Memory B cell (primary cell): Measurements from ENCODE around the gene PANX1.

Experiments
- ATAC-seq: fragments of 150-1000 bp; cut with Tn5 transposase; 2 replicates; pipeline ENCODE4 v1.10.0; 2021; ENCODE audit warnings: low read depth, mild to moderate bottlenecking, moderate library complexity
- DNase-seq, 2 donors: peaks; one replicate each; pipeline ENCODE4 v3.0.0; 2022; ENCODE audit warnings: low spot score in 2 of 2
- H3K27ac Mint-ChIP-seq: one replicate; pipeline ENCODE4 v1.8.0; 2022; ENCODE audit warnings: mild to moderate bottlenecking, moderate library complexity, mixed read lengths
- H3K27me3 Mint-ChIP-seq: one replicate; pipeline ENCODE4 v1.8.0; 2022; ENCODE audit warnings: mixed read lengths
- H3K36me3 Mint-ChIP-seq: one replicate; pipeline ENCODE4 v1.8.0; 2022; ENCODE audit warnings: mild to moderate bottlenecking, mixed read lengths
- H3K4me1 Mint-ChIP-seq: one replicate; pipeline ENCODE4 v1.8.0; 2022; ENCODE audit warnings: mixed read lengths
- H3K4me3 Mint-ChIP-seq: one replicate; pipeline ENCODE4 v1.8.0; 2022; ENCODE audit warnings: mild to moderate bottlenecking, moderate library complexity, mixed read lengths
- H3K9me3 Mint-ChIP-seq: one replicate; pipeline ENCODE4 v1.8.0; 2022; ENCODE audit warnings: mixed read lengths

Gene PANX1

DNA sequence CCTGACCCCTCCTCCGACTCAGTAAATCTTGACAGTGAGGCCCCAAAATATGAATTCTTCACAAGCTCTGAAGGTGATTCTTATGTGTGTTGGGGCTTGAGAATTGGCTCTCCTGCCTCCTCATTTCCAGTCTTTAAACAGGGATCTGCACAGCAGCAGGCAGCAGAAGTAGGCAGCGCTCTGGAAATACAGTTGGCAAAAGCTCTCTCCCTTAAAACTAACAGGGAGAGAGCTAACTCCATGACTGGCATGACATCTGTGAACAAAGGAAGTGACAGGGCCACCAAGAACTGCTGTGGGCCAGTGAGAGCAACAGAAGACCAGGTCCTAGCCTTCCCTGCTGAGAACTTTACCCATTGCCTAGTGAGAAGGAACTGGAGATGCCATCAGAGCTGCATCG is 70.1 kb downstream of the PANX1 start:
- no peaks in the 10 kb centered on the region for H3K9me3 Mint-ChIP-seq
- peaks cover 2% of the 10 kb centered on the region for H3K27me3 Mint-ChIP-seq
- H3K4me3 Mint-ChIP-seq = no peak overlapping the region
- H3K36me3 Mint-ChIP-seq = no peaks in the 10 kb centered on the region
- no peak overlapping the region for H3K27ac Mint-ChIP-seq
- no peak for DNase-seq
- no peaks in the 10 kb centered on the region for H3K4me1 Mint-ChIP-seq
- no peak for ATAC-seq

DNA sequence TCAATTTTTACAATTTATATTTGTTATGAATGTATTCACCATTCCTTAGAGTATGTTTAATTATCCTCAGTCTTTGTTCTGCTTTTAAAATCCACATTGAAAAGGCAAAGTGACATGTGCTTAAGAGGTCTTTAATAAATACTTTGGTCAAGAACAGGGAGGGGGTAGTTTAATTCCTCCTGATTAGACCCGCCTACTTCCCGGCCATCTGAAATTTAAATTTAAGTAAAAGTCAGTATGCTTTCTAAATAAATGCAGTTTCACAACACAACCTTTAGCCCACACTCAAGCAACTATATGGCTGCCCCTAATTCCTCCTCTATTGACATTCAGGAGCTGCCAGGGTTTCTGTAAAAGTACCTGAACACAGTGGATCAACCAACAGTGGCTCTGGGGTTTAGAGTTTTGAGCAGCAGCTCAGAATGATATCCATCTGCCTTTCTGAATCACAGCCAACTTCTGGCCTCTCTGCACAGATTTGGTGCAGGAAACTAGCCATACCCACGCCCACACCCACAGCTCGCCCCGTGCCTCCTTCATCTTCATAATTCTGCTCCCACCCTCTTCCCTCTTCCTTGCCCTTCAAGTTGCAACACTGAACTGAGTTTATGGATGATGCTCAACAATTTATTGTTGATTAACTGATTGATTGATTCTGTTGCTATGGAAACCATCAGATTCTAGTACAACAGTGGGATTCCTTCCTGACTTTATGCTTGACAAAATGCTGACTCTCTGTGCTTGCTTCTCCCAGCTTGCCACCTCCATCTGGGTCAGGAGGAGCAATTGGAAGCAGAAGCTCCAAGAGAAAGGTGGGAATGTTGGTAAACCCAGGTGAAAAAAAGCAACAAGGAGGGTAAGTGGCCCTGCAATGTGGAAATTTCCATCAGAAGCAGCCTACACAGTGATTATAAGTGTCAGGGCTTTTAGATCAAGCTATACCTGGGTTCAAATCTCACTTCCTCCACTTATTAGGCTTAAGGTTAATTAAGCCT is 70.8 kb downstream of the PANX1 start:
- no peak for DNase-seq
- Mint-ChIP-seq H3K4me1 (no peaks in the 10 kb centered on the region), H3K9me3 (no peaks in the 10 kb centered on the region), H3K27ac (no peak overlapping the region), H3K4me3 (no peak overlapping the region), H3K36me3 (no peaks in the 10 kb centered on the region), H3K27me3 (peaks cover 4% of the 10 kb centered on the region)
- ATAC-seq = no peak

DNA sequence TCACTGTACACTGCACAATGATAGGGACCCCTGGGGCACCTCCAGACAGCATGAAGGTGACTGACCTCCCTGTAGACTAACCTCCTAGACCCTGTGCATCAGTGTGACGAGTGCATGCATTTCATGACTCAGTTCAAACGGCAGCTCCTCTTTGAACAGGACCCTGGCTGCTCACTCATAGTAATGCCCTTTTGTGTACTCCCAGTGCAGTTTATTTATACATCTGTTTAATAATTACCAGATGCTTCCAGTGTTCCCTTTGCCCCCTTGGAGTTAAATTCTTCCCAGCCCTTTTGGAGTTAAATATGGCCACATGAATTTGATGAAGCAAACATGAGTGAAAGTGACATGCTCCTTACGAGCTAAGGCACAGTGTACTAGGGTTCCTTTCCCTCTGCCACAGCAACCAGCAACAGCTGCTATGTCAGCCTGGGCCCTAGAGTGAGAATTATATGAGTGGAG is 72.4 kb downstream of the PANX1 start:
- no peak for ATAC-seq
- Mint-ChIP-seq H3K36me3 (no peaks in the 10 kb centered on the region), H3K4me3 (no peak overlapping the region), H3K4me1 (no peaks in the 10 kb centered on the region), H3K27me3 (peaks cover 4% of the 10 kb centered on the region), H3K9me3 (no peaks in the 10 kb centered on the region), H3K27ac (no peak overlapping the region)
- no peak for DNase-seq

DNA sequence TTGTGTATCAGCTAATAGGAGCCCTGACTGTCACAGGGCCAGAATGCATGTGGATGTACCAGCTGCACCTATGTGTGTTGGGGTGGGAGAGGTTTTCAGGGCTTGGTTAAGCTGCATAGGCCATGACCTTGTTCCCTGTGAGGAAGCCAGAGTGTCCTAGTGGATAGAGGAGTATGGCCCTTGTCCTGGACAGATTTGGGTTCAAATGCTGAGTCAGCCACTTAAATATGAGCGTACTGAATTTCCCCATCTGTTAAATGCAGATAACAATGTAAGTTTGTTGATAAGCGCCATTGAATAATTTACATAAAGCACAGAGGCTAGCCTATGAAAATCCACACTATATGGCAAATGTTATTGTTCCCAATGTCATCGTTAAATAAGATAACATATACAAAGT is 74.4 kb downstream of the PANX1 start:
- no peak for DNase-seq

DNA sequence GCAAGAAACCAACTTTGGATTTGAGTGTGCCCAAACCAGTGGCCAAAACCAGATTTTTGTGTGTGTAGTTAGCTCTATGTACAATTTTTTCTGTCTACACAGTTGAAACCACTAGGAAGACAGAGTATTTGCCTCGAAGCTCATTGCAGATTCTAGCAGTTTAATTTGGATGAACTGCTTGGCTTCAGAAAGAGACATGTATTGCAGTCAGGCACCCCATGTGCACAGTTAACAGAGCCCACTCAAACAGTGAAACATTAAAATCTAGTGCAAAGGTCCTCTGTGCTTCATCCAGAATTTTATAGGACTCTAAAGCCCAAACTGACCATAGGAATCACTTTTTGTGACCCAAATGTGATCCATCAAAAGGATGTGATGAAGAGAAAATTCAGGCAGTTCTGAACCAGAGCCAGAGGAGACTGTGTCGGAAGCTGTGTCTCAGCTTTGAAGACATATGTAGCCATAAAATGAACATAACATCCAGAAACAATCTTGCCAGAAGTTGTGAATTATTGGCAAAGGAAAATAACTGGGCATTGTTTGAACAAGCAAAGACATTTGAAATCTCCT is 82.7 kb downstream of the PANX1 start:
- H3K27me3 Mint-ChIP-seq = peaks cover 4% of the 10 kb centered on the region
- ATAC-seq (no peak), DNase-seq (no peak)
- H3K4me1 Mint-ChIP-seq = no peaks in the 10 kb centered on the region
- no peak overlapping the region for H3K4me3 Mint-ChIP-seq
- H3K27ac Mint-ChIP-seq = no peak overlapping the region
- H3K36me3 Mint-ChIP-seq = no peaks in the 10 kb centered on the region
- H3K9me3 Mint-ChIP-seq = peaks cover 7% of the 10 kb centered on the region

More for the DNA sequence above, 74.4 kb downstream of the PANX1 start:
- Mint-ChIP-seq H3K4me1 (no peaks in the 10 kb centered on the region), H3K36me3 (no peaks in the 10 kb centered on the region), H3K9me3 (peaks cover 2% of the 10 kb centered on the region), H3K27ac (no peak overlapping the region), H3K4me3 (no peak overlapping the region), H3K27me3 (peaks cover 2% of the 10 kb centered on the region)
- ATAC-seq = no peak

DNA sequence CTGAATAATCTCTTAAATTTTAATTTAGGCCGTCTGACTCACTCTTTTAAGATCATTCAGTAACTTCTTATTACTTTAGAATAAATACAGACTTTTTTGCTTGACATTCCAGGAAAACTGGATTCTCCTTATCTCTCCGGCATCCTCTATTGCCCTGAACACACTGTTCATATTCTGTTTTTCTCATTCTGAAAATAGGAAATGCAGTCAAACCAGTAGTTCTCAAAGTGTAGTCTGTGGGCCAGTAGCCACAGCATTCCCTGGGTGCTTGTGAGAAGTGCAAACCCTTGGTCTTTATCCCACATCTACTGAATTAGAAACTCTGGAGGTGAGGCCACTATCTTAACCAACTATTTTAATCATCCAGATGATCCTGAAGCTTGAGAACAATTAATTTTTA is 84.3 kb downstream of the PANX1 start:
- H3K4me3 Mint-ChIP-seq = no peak overlapping the region
- peaks cover 5% of the 10 kb centered on the region for H3K9me3 Mint-ChIP-seq
- H3K4me1 Mint-ChIP-seq = no peaks in the 10 kb centered on the region
- ATAC-seq (no peak), DNase-seq (no peak)
- H3K36me3 Mint-ChIP-seq = no peaks in the 10 kb centered on the region
- peaks cover 4% of the 10 kb centered on the region for H3K27me3 Mint-ChIP-seq
- H3K27ac Mint-ChIP-seq = no peak overlapping the region

DNA sequence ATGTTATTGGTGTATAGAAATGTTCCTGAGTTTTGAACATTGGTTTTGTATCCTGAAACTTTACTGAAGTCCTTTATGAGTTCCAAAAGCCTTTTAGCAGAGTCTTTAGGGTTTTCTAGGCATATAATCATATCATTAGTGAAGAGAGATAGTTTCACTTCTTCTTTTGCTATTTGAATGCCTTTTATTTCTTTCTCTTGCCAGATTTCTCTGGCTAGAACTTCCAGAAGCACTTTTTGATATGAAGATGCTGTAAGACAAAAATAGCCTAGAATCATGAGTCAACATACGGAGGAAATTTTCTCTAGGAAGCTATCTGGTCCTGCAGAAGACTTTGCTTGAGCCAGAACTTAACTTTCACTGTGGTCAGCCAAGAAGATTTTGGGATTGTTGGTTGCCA is 89.1 kb downstream of the PANX1 start:
- H3K9me3 Mint-ChIP-seq = peaks cover 9% of the 10 kb centered on the region
- peaks cover 4% of the 10 kb centered on the region for H3K27me3 Mint-ChIP-seq
- no peak overlapping the region for H3K27ac Mint-ChIP-seq
- no peak for ATAC-seq
- DNase-seq = no peak
- no peak overlapping the region for H3K4me3 Mint-ChIP-seq
- no peaks in the 10 kb centered on the region for H3K4me1 Mint-ChIP-seq
- no peaks in the 10 kb centered on the region for H3K36me3 Mint-ChIP-seq

DNA sequence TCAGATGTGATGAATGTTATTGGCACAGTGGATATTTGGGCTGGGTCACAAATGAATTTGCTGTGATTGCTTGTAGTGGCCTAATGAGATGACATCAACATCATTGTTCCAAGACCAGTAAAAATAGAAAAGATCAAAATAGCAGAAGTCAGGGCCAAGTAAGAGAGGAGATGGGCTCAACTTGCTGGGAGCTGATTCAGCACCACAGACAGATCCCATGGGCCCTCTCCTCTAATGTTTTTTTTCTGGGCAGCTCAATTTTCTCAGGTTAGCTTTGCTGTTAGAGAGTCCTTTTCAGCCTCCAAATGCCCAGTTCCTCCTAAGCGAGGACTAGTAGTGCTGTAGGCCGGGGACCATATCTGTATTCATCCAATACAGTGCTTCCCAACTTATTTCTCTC is 89.7 kb downstream of the PANX1 start:
- Mint-ChIP-seq H3K4me1 (no peaks in the 10 kb centered on the region), H3K9me3 (peaks cover 9% of the 10 kb centered on the region), H3K27ac (no peak overlapping the region), H3K27me3 (peaks cover 4% of the 10 kb centered on the region), H3K36me3 (no peaks in the 10 kb centered on the region), H3K4me3 (no peak overlapping the region)
- DNase-seq = no peak
- no peak for ATAC-seq

DNA sequence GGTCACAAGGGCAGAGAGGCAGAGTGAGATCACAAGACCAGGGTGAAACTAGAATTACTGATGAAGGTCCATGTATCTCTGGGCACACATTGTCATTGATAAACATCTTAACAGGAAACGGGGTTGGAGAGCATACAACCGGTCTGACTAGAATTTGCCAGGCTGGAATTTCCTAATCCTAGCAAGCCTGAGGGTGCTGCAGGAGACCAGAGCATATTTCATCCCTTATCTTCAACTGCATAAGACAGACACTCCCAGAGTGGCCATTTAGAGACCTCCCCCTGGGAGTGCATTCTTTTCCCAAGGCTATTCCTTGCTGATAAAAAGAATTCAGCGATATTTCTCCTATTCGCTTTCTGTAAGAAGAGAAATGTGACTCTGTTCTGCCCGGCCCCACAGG is 91.1 kb downstream of the PANX1 start:
- no peak overlapping the region for H3K4me3 Mint-ChIP-seq
- ATAC-seq = no peak
- H3K9me3 Mint-ChIP-seq = peaks cover 9% of the 10 kb centered on the region
- peaks cover 4% of the 10 kb centered on the region for H3K27me3 Mint-ChIP-seq
- no peaks in the 10 kb centered on the region for H3K4me1 Mint-ChIP-seq
- no peak for DNase-seq
- H3K36me3 Mint-ChIP-seq = no peaks in the 10 kb centered on the region
- H3K27ac Mint-ChIP-seq = no peak overlapping the region

DNA sequence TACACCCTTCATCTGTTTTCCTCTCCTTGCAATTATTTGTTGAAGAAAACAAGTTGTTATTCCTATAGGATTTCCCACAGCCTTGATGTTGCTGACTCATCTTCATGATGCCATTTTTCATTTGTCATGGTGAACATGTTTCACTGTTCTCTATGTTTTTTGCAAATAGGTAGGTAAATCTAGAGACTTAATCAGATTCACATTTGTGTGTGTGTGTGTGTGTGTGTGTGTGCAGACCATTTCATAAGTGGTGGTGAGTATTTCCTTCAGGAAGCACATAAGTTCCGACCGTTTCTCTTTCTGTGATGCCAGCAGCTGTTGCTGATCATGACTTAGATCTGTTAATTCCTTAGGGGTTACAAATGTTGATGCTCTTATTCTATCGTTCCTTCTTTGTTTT is 95.4 kb downstream of the PANX1 start:
- no peak for ATAC-seq
- Mint-ChIP-seq H3K36me3 (no peaks in the 10 kb centered on the region), H3K27me3 (peaks cover 2% of the 10 kb centered on the region), H3K4me1 (no peaks in the 10 kb centered on the region), H3K27ac (no peak overlapping the region), H3K4me3 (no peak overlapping the region), H3K9me3 (peaks cover 10% of the 10 kb centered on the region)
- no peak for DNase-seq
